ENCODE measurements around the gene SAFB2. TPM values are rescaled to one million over a fixed set of nuclear protein-coding genes. Genes with fewer than 3 reads are reported as not detected.

SAFB2 gene
- total RNA-seq, 1 donor from 2014 or later = 53.3 TPM

- Histone ChIP-seq H3K27ac (no peak overlapping the region), H2AFZ (replicated peaks) (no peak overlapping the region), H3F3A (ENCODE audit: low read depth) (peaks cover 8% of the 10 kb centered on the region), H3K4me2 (no peak overlapping the region), H3K9me3 (ENCODE audit: low read depth) (no peaks in the 10 kb centered on the region), H3K79me2 (ENCODE audit: low read depth) (no peaks in the 10 kb centered on the region), H3K9ac (no peak overlapping the region), H3K36me3 (no peaks in the 10 kb centered on the region), H3K4me1 (peaks cover 4% of the 10 kb centered on the region), H3K4me3 (no peak overlapping the region), H4K20me1 (ENCODE audit: low read depth) (no peaks in the 10 kb centered on the region), H3K27me3 (no peaks in the 10 kb centered on the region)
- Mint-ChIP-seq H3K27me3 (ENCODE audit: insufficient read depth, low read depth) (peaks cover 7% of the 10 kb centered on the region), H3K27ac (no peak overlapping the region), H3K36me3 (no peaks in the 10 kb centered on the region), H3K4me1 (peaks cover 36% of the 10 kb centered on the region), H3K4me3 (no peak overlapping the region), H3K9me3 (no peaks in the 10 kb centered on the region)
- TF ChIP-seq EZH2phosphoT487 (IDR thresholded peaks at IDR 0.05) (no peak), EZH2 (IDR thresholded peaks at IDR 0.05) (no peak), CTCF (IDR thresholded peaks at IDR 0.05) (no peak)
- no peak for DNase-seq (ENCODE audit: low spot score)
Observed at GRCh38 chr19:5554828-5555227, 67.7 kb downstream of the SAFB2 start.

- H2AFZ ChIP-seq (replicated peaks) = no peak overlapping the region
- Mint-ChIP-seq H3K36me3 (no peaks in the 10 kb centered on the region), H3K9me3 (no peaks in the 10 kb centered on the region), H3K4me1 (peaks cover 38% of the 10 kb centered on the region), H3K27ac (peak overlapping the region; percentile 36), H3K27me3 (ENCODE audit: insufficient read depth, low read depth) (peaks cover 11% of the 10 kb centered on the region), H3K4me3 (no peak overlapping the region)
- H3K27ac ChIP-seq = no peak overlapping the region
- no peak overlapping the region for H3K4me3 ChIP-seq
- H3K4me1 ChIP-seq = no peaks in the 10 kb centered on the region
- H3K79me2 ChIP-seq (ENCODE audit: low read depth) = no peaks in the 10 kb centered on the region
- TF ChIP-seq EZH2 (IDR thresholded peaks at IDR 0.05) = no peak
- TF ChIP-seq EZH2phosphoT487 (IDR thresholded peaks at IDR 0.05) = no peak
- TF ChIP-seq CTCF (IDR thresholded peaks at IDR 0.05) = no peak
- H3K36me3 ChIP-seq = no peaks in the 10 kb centered on the region
- H3K4me2 ChIP-seq = no peak overlapping the region
- no peak overlapping the region for H3K9ac ChIP-seq
- peaks cover 8% of the 10 kb centered on the region for H3F3A ChIP-seq (ENCODE audit: low read depth)
- no peaks in the 10 kb centered on the region for H3K27me3 ChIP-seq
- DNase-seq (ENCODE audit: low spot score) = no peak
- no peaks in the 10 kb centered on the region for H4K20me1 ChIP-seq (ENCODE audit: low read depth)
- no peaks in the 10 kb centered on the region for H3K9me3 ChIP-seq (ENCODE audit: low read depth)
Observed at GRCh38 chr19:5553892-5554291, 68.7 kb downstream of the SAFB2 start.

GRCh38 chr19:5547881-5548280 lies 74.7 kb downstream of the SAFB2 start:
- no peaks in the 10 kb centered on the region for H3K9me3 ChIP-seq (ENCODE audit: low read depth)
- no peak overlapping the region for H3K9ac ChIP-seq
- H3K27ac ChIP-seq = no peak overlapping the region
- no peaks in the 10 kb centered on the region for H3K9me3 Mint-ChIP-seq
- H3K4me1 ChIP-seq = no peaks in the 10 kb centered on the region
- DNase-seq (ENCODE audit: low spot score) = peak; percentile 53
- H3K4me3 ChIP-seq = no peak overlapping the region
- H4K20me1 ChIP-seq (ENCODE audit: low read depth) = no peaks in the 10 kb centered on the region
- peaks cover 35% of the 10 kb centered on the region for H3K4me1 Mint-ChIP-seq
- no peaks in the 10 kb centered on the region for H3K27me3 ChIP-seq
- H3K36me3 ChIP-seq = no peaks in the 10 kb centered on the region
- TF ChIP-seq CTCF (IDR thresholded peaks at IDR 0.05) = peak; percentile 72
- TF ChIP-seq EZH2 (IDR thresholded peaks at IDR 0.05) = no peak
- no peak for TF ChIP-seq EZH2phosphoT487 (IDR thresholded peaks at IDR 0.05)
- no peak overlapping the region for H3K4me2 ChIP-seq
- peak overlapping the region; percentile 43 for H3K27ac Mint-ChIP-seq
- no peak overlapping the region for H3K4me3 Mint-ChIP-seq
- no peaks in the 10 kb centered on the region for H3K36me3 Mint-ChIP-seq
- H3F3A ChIP-seq (ENCODE audit: low read depth) = no peaks in the 10 kb centered on the region
- H2AFZ ChIP-seq (replicated peaks) = no peak overlapping the region
- no peaks in the 10 kb centered on the region for H3K79me2 ChIP-seq (ENCODE audit: low read depth)
- peaks cover 14% of the 10 kb centered on the region for H3K27me3 Mint-ChIP-seq (ENCODE audit: insufficient read depth, low read depth)
